Stimulated activated effector memory CD8-positive, alpha-beta T cell treated with anti-CD3 and anti-CD28 coated beads, Interleukin-12 subunit alpha, Interleukin-12 subunit beta, amount 100 ng/mL, for 72 hours (primary cell): ENCODE results near the gene PBX3.

Experiments
- ATAC-seq: fragments of 150-1000 bp; cut with Tn5 transposase; 2 replicates; pipeline ENCODE4 v1.10.0; 2021
- DNase-seq, 2 donors: peaks; one replicate each; pipeline ENCODE4 v3.0.0; 2021 to 2022; ENCODE audit warnings: low spot score in 2 of 2
- H3K27ac Mint-ChIP-seq: one replicate; pipeline ENCODE4 v1.8.0; 2022; ENCODE audit warnings: mild to moderate bottlenecking, mixed read lengths
- H3K36me3 Mint-ChIP-seq: one replicate; pipeline ENCODE4 v1.8.0; 2022; ENCODE audit warnings: mild to moderate bottlenecking, mixed read lengths
- H3K4me1 Mint-ChIP-seq: one replicate; pipeline ENCODE4 v1.8.0; 2022; ENCODE audit warnings: mixed read lengths
- H3K4me3 Mint-ChIP-seq: one replicate; pipeline ENCODE4 v1.8.0; 2022; ENCODE audit warnings: mild to moderate bottlenecking, mixed read lengths
- H3K9me3 Mint-ChIP-seq: one replicate; pipeline ENCODE4 v1.8.0; 2022; ENCODE audit warnings: mixed read lengths

PBX3 gene

GRCh38 chr9:125991886-125992529, 244.8 kb downstream of the PBX3 start:
- Mint-ChIP-seq H3K36me3 (no peaks in the 10 kb centered on the region), H3K27ac (no peak overlapping the region), H3K4me1 (no peaks in the 10 kb centered on the region), H3K4me3 (no peak overlapping the region), H3K9me3 (no peaks in the 10 kb centered on the region)
- ATAC-seq (no peak), DNase-seq (no peak)

GRCh38 chr9:125992557-125992956, 245.4 kb downstream of the PBX3 start:
- H3K4me1 Mint-ChIP-seq, result no peaks in the 10 kb centered on the region
- no peaks in the 10 kb centered on the region for H3K36me3 Mint-ChIP-seq
- H3K27ac Mint-ChIP-seq, result no peak overlapping the region
- no peak overlapping the region for H3K4me3 Mint-ChIP-seq
- no peak for ATAC-seq
- DNase-seq, result no peak
- H3K9me3 Mint-ChIP-seq, result no peaks in the 10 kb centered on the region

DNA sequence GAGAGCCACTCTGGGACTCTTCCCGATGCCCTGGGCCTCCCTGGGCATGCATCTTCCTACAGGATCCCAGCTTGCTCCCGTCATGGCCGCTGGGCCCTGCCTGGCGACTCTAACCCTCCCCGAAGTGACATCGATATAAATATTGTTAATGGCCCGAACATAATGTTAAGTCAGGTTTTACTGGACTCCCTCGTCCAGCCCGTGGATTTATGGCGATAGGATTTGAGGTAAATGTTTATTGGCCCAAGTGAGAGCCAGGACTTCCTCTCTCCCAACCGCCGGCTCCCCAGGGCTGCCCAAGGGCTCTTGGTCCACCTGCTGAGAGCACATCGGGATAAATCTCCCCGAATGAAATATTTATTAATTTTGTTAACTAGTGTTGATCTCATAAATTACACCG, 246.3 kb downstream of the PBX3 start:
- no peak overlapping the region for H3K27ac Mint-ChIP-seq
- no peaks in the 10 kb centered on the region for H3K36me3 Mint-ChIP-seq
- H3K4me1 Mint-ChIP-seq, result no peaks in the 10 kb centered on the region
- H3K4me3 Mint-ChIP-seq, result no peak overlapping the region
- DNase-seq (no peak), ATAC-seq (no peak)
- H3K9me3 Mint-ChIP-seq, result no peaks in the 10 kb centered on the region

GRCh38 chr9:125994066-125994943, 247.1 kb downstream of the PBX3 start:
- no peaks in the 10 kb centered on the region for H3K36me3 Mint-ChIP-seq
- H3K9me3 Mint-ChIP-seq, result no peaks in the 10 kb centered on the region
- no peak for ATAC-seq
- DNase-seq, result no peak
- no peaks in the 10 kb centered on the region for H3K4me1 Mint-ChIP-seq
- no peak overlapping the region for H3K4me3 Mint-ChIP-seq
- H3K27ac Mint-ChIP-seq, result no peak overlapping the region

DNA sequence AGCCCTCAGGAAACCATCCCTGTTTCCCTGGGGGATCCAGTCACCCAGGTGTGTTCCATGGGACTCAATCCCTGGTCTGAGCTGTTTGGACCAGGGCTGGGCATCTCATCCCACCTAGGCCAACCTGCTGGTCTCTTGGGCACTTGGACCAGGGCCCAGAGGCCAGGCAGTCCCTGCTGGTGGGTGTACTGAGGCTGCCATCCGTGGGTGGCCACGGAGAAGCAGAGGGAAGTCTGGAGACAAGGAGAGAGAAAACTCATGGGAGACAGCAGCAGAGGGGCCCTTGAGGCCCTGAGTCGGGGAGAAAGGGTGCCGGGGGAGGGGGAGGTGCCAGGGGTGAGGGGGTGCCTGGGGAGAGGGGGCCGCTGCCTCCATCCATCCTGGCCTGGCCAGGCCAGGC, 247.8 kb downstream of the PBX3 start:
- Mint-ChIP-seq H3K36me3 (no peaks in the 10 kb centered on the region), H3K9me3 (no peaks in the 10 kb centered on the region), H3K4me1 (no peaks in the 10 kb centered on the region), H3K27ac (no peak overlapping the region), H3K4me3 (no peak overlapping the region)
- no peak for ATAC-seq
- no peak for DNase-seq

- no peak for ATAC-seq
- no peak for DNase-seq
- Mint-ChIP-seq H3K27ac (no peak overlapping the region), H3K4me1 (no peaks in the 10 kb centered on the region), H3K36me3 (no peaks in the 10 kb centered on the region), H3K9me3 (no peaks in the 10 kb centered on the region), H3K4me3 (no peak overlapping the region)
These were observed 248.5 kb downstream of the PBX3 start for GRCh38 chr9:125995706-125996105.

DNA sequence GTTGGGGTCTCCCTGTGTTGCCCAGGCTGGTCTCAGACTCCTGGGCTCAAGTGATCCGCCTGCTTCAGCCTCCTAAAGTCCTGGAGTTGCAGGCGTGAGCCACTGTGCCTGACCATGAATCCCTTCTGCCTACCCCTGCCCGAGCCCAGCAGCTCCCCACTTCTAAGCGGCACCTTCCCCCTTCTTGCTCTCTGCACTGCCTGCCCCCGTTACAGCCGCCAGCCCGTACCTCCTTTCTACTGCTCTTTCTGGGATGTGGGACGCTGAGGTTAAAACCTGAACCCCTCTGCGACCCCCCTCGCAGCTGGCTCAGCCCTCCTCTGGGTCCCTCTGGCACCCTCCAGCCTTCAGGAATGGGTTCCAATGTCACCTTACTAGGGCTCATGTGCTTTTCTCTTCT, 249.6 kb downstream of the PBX3 start:
- Mint-ChIP-seq H3K4me3 (no peak overlapping the region), H3K9me3 (no peaks in the 10 kb centered on the region), H3K4me1 (no peaks in the 10 kb centered on the region), H3K27ac (no peak overlapping the region), H3K36me3 (no peaks in the 10 kb centered on the region)
- ATAC-seq (no peak), DNase-seq (no peak)

- Mint-ChIP-seq H3K36me3 (no peaks in the 10 kb centered on the region), H3K9me3 (no peaks in the 10 kb centered on the region), H3K4me3 (no peak overlapping the region), H3K4me1 (no peaks in the 10 kb centered on the region), H3K27ac (no peak overlapping the region)
- DNase-seq (no peak), ATAC-seq (no peak)
These were observed 250.1 kb downstream of the PBX3 start for GRCh38 chr9:125997196-125997823.

DNA sequence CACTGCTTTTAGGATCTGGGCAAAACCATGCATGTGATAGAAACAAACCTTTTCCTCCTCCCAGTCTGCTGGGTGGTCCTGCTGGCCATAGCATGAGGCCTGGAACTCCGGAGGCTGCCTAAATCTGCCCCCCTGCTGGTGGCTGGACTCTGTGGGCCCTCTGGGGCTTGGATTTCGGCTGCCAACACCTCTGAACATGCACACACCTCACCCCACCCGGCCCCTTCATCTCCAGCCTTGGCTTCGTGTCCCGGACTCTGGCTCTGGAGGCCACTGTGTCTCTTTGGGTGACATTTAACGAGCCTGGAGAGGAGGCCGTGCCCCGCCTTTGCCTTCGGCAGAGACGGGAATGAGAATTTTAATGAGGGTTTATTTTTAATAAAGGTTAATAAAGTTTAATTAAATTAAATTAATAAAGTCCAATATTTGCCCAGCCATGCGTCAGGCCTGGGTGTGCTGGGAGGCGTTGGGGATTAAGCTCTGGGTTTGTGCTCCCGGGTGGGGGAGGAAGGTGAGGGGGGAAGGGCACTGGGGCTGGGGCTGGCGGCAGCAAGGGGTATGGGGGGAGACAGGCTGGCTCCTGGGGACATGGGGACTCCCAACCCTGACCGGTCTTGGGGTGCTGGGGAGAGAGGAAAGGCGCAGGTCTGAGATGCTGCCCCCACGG, 251.8 kb downstream of the PBX3 start:
- H3K36me3 Mint-ChIP-seq, result no peaks in the 10 kb centered on the region

DNA sequence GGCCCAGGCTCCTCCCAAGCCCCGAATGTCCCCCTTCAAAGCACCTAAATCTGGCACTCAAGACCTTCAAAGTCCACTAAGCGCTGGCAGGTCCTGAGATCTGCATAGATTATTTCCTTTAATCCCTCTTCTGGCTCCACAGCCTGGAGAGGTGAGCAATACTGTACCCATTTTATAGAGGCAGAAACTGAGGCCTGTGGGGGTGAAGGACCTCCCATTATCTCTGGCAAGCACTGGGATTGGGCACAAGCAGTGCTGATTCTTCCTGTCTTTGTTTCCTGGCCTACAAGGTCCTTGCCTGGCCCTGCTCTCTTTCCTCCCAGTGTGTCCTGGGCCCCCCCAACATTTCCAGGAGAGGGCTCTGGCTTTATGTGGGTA, 252.3 kb downstream of the PBX3 start:
- ATAC-seq, result no peak
- Mint-ChIP-seq H3K36me3 (no peaks in the 10 kb centered on the region), H3K4me3 (no peak overlapping the region), H3K9me3 (no peaks in the 10 kb centered on the region), H3K4me1 (no peaks in the 10 kb centered on the region), H3K27ac (no peak overlapping the region)
- DNase-seq, result no peak

More for the DNA sequence above, 251.8 kb downstream of the PBX3 start:
- no peak overlapping the region for H3K4me3 Mint-ChIP-seq
- H3K27ac Mint-ChIP-seq, result no peak overlapping the region
- no peak for DNase-seq
- ATAC-seq, result no peak
- no peaks in the 10 kb centered on the region for H3K9me3 Mint-ChIP-seq
- no peaks in the 10 kb centered on the region for H3K4me1 Mint-ChIP-seq

DNA sequence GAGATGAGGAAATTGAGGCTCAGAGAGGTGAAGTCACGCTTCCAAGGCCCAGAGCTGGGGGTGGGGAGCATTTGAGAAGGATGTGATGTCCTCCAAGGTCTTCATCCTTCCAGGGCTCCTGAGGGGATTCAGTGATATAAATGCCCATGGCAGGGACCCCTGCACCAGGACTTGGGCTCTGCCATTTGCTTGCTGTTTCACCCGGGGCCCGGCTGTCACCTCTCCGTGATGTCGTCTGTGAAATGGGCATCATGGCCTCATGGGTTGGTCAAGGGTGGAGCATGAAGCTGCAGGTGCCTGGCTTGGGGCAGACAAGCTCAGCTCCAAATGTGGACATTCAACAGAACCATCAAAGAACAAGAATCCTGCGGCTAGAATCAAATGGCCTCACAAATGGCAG, 253.1 kb downstream of the PBX3 start:
- ATAC-seq, result no peak
- H3K9me3 Mint-ChIP-seq, result no peaks in the 10 kb centered on the region
- no peaks in the 10 kb centered on the region for H3K36me3 Mint-ChIP-seq
- DNase-seq, result no peak
- no peak overlapping the region for H3K27ac Mint-ChIP-seq
- H3K4me1 Mint-ChIP-seq, result no peaks in the 10 kb centered on the region
- no peak overlapping the region for H3K4me3 Mint-ChIP-seq

- no peaks in the 10 kb centered on the region for H3K9me3 Mint-ChIP-seq
- H3K4me1 Mint-ChIP-seq, result no peaks in the 10 kb centered on the region
- no peak overlapping the region for H3K27ac Mint-ChIP-seq
- H3K36me3 Mint-ChIP-seq, result no peaks in the 10 kb centered on the region
- ATAC-seq, result no peak
- no peak for DNase-seq
- no peak overlapping the region for H3K4me3 Mint-ChIP-seq
These were observed 253.8 kb downstream of the PBX3 start for GRCh38 chr9:126000731-126001580.

DNA sequence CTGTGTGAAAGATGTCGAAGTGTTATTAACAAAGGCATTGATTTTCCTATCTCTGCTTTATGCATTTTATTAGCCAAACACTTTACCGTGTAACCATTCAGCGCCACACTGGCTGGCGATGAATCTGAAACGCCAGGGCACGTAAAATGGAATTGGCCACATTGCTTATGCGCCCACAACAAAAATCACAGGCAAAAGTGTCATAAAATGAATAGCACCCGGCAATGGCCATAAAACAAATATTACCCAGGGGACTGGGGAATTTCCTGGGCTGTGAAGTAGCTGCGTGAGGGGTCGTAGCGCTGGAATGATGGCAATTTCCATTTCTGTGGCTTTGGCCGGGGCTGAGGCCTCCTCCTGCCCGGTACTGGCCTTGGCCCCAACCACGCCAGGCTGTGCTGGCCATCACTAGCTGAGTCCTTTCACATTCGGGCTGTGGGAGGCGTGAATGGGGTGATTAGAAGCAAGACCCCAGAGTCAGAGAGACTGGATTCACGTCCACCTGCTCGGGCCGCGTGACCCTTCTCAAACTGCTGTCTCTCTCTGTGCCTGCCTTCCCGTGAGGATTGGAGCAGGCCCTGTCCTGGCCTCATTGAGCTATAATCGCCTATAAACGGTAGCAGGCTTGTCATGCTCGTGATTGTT, 254.5 kb downstream of the PBX3 start:
- DNase-seq (no peak), ATAC-seq (no peak)
- H3K9me3 Mint-ChIP-seq, result no peaks in the 10 kb centered on the region
- H3K4me3 Mint-ChIP-seq, result no peak overlapping the region
- no peak overlapping the region for H3K27ac Mint-ChIP-seq
- H3K36me3 Mint-ChIP-seq, result no peaks in the 10 kb centered on the region
- no peaks in the 10 kb centered on the region for H3K4me1 Mint-ChIP-seq

DNA sequence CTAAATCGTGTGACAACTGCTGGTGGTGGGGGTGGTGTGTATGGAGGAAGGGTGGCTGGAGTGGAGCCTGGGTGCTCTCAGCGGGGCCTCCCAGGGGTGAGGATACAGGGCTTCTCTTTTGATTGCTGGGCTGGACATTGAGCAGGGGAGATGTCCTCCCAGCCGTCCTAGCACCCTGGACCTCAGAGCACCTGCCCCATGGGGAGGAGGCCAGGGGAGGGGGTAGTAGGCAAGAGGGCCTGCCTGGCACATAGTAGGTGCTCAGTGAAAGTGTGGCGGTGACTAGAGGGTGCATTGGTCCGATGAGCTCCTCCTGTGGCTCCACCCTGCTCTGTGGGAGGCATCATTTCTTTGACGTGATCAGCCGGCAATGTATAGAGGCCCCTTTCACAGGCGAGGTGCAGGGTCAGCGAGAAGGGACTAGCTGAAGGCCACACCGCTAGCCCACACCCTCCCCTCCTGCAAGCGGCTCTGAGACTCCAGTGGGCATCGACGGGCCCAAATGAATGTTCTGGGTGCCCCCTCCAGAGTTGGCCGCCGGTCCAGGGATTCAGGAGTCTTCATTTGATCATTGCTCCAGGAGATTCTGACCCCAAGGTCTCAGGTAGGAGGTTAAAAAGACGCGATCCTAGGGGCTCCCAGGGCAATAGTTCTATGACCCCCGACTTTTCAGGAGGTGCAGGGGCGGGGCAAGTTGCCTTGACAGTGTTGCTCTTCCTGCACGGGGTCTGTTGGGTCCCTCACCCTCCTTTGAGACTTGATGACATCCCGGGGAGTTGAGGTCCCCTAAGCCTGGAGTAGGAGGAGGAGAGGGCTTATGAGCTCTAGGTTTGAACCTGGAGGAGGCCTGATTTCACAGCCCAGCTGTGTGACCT, 255.5 kb downstream of the PBX3 start:
- Mint-ChIP-seq H3K27ac (no peak overlapping the region), H3K9me3 (peaks cover 2% of the 10 kb centered on the region), H3K4me1 (no peaks in the 10 kb centered on the region), H3K4me3 (no peak overlapping the region), H3K36me3 (no peaks in the 10 kb centered on the region)
- no peak for DNase-seq
- ATAC-seq, result no peak
